ENCODE results near the gene KRTAP4-6.
"Not testable (repeated sequence)": the region's sequence is repeated elsewhere in the genome, so short reads cannot be mapped to it uniquely, and the experiment has no call there.

The KRTAP4-6 gene

GRCh38 chr17:41140360-41141131, at the start of gene KRTAP4-6:
KRTAP4-6 (minus strand) TSS chr17:41140544; CDS start chr17:41140487, 57 bp downstream.
- DNase-seq = no peak

- not testable (repeated sequence) for DNase-seq
These were observed 49.5 kb upstream of the KRTAP4-6 start, which contains the start of gene KRTAP9-1 for GRCh38 chr17:41189837-41190318. KRTAP9-1 (plus strand) TSS chr17:41189887; CDS start chr17:41189887, 0 bp downstream.

- no peak for DNase-seq
These were observed 46.5 kb upstream of the KRTAP4-6 start for GRCh38 chr17:41186872-41187271.

GRCh38 chr17:41185001-41185400, 44.7 kb upstream of the KRTAP4-6 start:
- DNase-seq = no peak

- DNase-seq = no peak
These were observed 44.2 kb upstream of the KRTAP4-6 start, which contains the start of gene KRTAP4-1 for GRCh38 chr17:41184480-41184961. KRTAP4-1 (minus strand) TSS chr17:41184911; CDS start chr17:41184854, 57 bp downstream.

GRCh38 chr17:41178843-41179616, 38.7 kb upstream of the KRTAP4-6 start:
- no peak for DNase-seq

- DNase-seq = no peak
These were observed 38.0 kb upstream of the KRTAP4-6 start for GRCh38 chr17:41178341-41178740.

GRCh38 chr17:41177727-41178271, 37.5 kb upstream of the KRTAP4-6 start, which contains the start of gene KRTAP4-2:
KRTAP4-2 (minus strand) TSS chr17:41178221; CDS start chr17:41178164, 57 bp downstream.
- no peak for DNase-seq

GRCh38 chr17:41176744-41177387, 36.5 kb upstream of the KRTAP4-6 start:
- DNase-seq = no peak

DNA sequence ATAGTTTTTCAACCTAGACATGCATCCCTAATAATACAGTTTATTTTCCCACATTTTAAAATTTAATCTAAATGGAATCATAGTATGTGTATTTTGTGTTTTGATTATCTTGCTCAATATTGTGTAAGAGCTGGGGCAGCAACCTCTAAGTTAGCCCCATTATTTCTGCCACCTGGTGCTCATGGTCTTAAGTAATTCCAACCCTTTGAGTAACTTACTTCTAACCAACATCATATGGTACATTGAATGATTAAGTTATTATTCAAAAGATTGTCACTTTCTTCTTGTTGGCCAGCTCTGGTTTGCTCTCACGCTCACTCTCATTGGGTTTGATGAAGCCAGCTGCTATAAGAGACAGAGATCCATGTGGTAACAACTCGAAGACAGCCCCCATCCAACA, 31.5 kb upstream of the KRTAP4-6 start:
- DNase-seq = no peak

DNA sequence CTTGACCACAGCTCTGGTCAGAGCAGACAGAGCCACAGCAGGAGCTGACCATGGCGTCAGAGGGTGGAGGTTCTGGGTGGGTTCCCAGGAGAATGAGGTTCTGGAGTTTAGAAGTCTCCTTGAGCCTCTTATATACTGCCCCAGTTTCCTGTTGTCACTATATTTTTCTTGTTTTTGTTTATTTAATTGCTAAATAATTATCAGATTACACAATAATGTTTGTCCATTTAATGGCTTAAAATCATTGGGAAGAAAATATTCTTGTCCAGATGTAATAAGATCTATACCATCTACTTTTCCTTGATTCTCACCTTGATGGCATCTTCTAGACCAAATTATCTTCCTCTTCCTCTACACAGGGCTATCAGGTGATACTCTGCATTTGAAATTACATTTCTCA, 27.8 kb upstream of the KRTAP4-6 start, which contains the start of gene KRTAP4-3:
KRTAP4-3 (minus strand) TSS at position 101 of the 400 bp plus-strand sequence; CDS start at position 52, 49 bp downstream.
- no peak for DNase-seq

DNA sequence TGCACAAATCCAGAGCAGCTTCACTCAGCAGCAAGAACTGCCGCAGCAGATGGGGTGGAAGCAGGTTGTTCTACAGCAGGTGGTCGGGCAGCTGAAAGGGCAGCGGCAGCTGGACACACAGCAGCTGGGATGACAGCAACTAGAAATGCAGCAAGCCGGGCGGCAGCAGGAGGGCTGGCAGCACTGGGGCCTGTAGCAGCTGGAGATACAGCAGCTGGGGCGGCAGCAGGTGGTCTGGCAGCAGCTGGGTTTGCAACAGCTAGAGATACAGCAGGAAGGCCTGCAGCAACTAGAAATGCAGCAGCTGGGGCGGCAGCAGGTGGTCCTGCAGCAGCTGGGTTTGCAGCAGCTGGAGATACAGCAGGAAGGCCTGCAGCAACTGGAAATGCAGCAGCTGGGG, 27.2 kb upstream of the KRTAP4-6 start:
- no peak for DNase-seq

DNA sequence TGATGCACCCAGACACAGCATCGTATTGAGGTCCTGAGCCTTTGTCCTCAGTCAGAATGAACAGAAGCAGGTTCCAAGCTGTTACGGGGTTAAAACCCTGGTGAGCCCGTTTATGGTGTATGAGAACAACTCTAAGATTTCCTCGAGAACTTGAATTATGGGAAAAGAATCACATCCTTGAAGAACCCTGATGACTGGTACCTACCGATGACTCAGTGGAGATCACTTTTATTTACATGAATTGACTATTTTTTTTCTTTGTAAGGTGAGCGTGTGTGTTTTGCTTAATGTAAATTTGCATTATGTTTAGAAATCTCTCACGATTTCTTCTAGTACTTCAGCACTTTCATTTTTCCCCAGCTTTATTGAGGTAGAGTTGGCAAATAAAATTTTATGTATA, 23.5 kb upstream of the KRTAP4-6 start:
- DNase-seq = no peak

DNA sequence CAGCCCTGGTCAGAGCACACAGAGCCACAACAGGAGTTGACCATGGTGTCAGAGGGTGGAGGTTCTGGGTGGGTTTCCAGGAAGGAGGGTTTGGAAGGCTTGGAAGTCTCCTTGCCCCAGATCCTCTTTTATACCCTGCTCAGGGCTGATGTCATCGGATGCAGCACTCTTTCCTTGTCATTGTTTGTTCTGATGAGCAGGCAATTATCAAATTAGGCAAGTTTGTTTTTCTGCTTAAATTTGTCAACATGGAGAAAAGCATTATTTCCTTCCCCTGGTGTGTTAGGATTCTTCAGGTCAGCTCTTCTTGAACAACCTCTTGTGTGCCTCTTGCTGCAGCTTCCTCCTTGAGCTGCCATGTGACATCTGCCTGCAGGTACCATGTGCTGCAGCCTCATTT, 20.3 kb upstream of the KRTAP4-6 start, which contains the start of gene KRTAP4-4:
KRTAP4-4 (minus strand) TSS at position 101 of the 400 bp plus-strand sequence; CDS start at position 44, 57 bp downstream.
- DNase-seq = no peak

GRCh38 chr17:41160190-41160589, 19.8 kb upstream of the KRTAP4-6 start:
- DNase-seq = not testable (repeated sequence)

DNA sequence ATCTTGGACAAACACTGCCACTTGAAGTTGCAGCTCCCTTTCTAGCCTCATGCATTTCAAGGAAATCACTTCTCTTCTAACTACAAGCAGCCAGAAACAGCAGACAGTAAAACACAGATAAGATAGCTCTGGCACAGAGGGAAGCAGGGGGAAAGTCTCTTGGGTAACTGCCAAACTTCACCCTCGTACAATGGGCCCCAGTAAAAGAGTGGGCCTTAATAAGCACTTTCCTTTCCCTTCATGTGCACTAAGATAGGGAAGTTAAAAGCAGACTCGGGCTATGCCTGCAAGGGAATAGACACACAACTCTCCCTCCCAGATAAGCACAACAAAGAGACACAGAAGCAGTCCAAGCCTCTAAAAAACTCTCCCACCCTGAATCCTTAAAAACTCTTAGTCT, 13.5 kb upstream of the KRTAP4-6 start:
- DNase-seq = no peak

DNA sequence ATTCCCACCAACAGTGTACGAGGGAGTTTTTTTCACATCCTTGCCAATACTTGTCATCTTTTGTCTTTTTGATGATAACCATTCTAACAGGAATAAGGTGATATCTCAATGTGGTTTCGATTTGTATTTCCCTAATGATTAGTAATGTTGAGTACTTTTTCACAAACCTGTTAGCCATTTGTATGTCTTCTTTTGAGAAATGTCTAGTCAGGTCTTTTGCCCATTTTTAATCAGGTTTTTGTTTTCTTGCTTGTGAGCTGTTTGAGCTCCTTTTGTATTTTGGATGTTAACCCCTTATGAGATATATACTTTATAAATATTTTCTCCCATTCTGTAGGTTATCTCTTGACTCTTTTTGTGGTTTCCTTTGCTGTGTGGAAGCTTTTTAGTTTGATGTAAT, 11.2 kb upstream of the KRTAP4-6 start:
- DNase-seq = no peak

DNA sequence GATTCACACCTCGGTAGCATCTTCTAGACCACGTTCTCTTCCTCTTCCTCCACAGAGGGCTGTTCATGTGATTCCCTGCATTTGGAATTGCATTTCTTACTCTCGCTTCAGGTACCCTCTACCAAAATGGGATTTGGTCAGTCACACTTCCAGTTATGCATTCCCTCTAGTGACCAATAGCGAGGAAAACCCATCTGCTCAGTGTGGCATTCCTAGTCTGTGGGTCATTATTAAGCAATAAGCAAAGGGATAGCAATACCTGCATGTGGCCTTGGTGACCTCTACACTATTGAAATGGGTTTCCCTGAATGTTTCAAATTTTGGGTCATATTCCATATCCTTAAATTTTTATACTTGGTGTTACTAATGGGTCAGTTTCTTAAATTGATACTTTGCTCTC, 9.7 kb upstream of the KRTAP4-6 start:
- DNase-seq = no peak

GRCh38 chr17:41149652-41149985, 9.3 kb upstream of the KRTAP4-6 start, which contains the start of gene KRTAP4-5:
KRTAP4-5 (minus strand) TSS chr17:41149825; CDS start chr17:41149767, 58 bp downstream.
- DNase-seq = no peak

GRCh38 chr17:41148971-41149651, 8.8 kb upstream of the KRTAP4-6 start:
- not testable (repeated sequence) for DNase-seq

GRCh38 chr17:41147531-41148204, 7.3 kb upstream of the KRTAP4-6 start:
- no peak for DNase-seq
